ENCODE data around the gene ENOPH1.
"Not testable (repeated sequence)": the region's sequence is repeated elsewhere in the genome, so short reads cannot be mapped to it uniquely, and the experiment has no call there.

Gene ENOPH1

GRCh38 chr4:82473621-82474164 is 43.3 kb downstream of the ENOPH1 start:
- no peak for DNase-seq

GRCh38 chr4:82475931-82476330 is 45.5 kb downstream of the ENOPH1 start:
- not testable (repeated sequence) for DNase-seq

- DNase-seq, result not testable (repeated sequence)
Measured at GRCh38 chr4:82477469-82477868, 47.1 kb downstream of the ENOPH1 start.

- no peak for DNase-seq
Measured at GRCh38 chr4:82479562-82479961, 49.2 kb downstream of the ENOPH1 start.

- no peak for DNase-seq
Measured at GRCh38 chr4:82480771-82481505, 50.5 kb downstream of the ENOPH1 start.

GRCh38 chr4:82481506-82481840 is 51.1 kb downstream of the ENOPH1 start:
- no peak for DNase-seq

- no peak for DNase-seq
Measured at GRCh38 chr4:82482387-82482786, 52.0 kb downstream of the ENOPH1 start.

- no peak for DNase-seq
Measured at GRCh38 chr4:82484996-82485783, 54.8 kb downstream of the ENOPH1 start.

- DNase-seq, result no peak
Measured at GRCh38 chr4:82489076-82489475, 58.7 kb downstream of the ENOPH1 start.

- DNase-seq, result no peak
Measured at GRCh38 chr4:82489987-82490386, 59.6 kb downstream of the ENOPH1 start.

- DNase-seq, result no peak
Measured at GRCh38 chr4:82491251-82491960, 61.0 kb downstream of the ENOPH1 start.

- DNase-seq, result no peak
Measured at GRCh38 chr4:82493721-82494425, 63.5 kb downstream of the ENOPH1 start.

GRCh38 chr4:82495666-82496065 is 65.3 kb downstream of the ENOPH1 start:
- DNase-seq, result no peak

- no peak for DNase-seq
Measured at GRCh38 chr4:82496349-82496748, 66.0 kb downstream of the ENOPH1 start.

GRCh38 chr4:82499738-82500434 is 69.5 kb downstream of the ENOPH1 start:
- no peak for DNase-seq

GRCh38 chr4:82500435-82501153 is 70.2 kb downstream of the ENOPH1 start:
- no peak for DNase-seq

GRCh38 chr4:82501154-82501442 is 70.7 kb downstream of the ENOPH1 start:
- no peak for DNase-seq

- DNase-seq, result no peak
Measured at GRCh38 chr4:82508011-82508410, 77.6 kb downstream of the ENOPH1 start.

- DNase-seq, result no peak
Measured at GRCh38 chr4:82508806-82509428, 78.5 kb downstream of the ENOPH1 start.

GRCh38 chr4:82510216-82510615 is 79.8 kb downstream of the ENOPH1 start:
- DNase-seq, result no peak
